ENCODE results near the gene COX19. TPM values are rescaled to one million over a fixed set of nuclear protein-coding genes. Genes with fewer than 3 reads are reported as not detected.

COX19 gene
- polyA plus RNA-seq, 1 donor from 2014 or later, result 16.0 TPM

GRCh38 chr7:999941-1000935 lies 24.9 kb upstream of the COX19 start:
- Histone ChIP-seq H3K4me2 (ENCODE audit: low read length) (no peak overlapping the region), H3K79me2 (replicated peaks; ENCODE audit: insufficient read depth, low read length) (no peaks in the 10 kb centered on the region), H4K20me1 (ENCODE audit: insufficient read depth) (no peaks in the 10 kb centered on the region), H3K4me3 (ENCODE audit: low read length) (no peak overlapping the region), H3K9me2 (ENCODE audit: insufficient read depth, low read length) (no peaks in the 10 kb centered on the region), H3K27me3 (ENCODE audit: insufficient read depth, low read depth, low read length) (no peaks in the 10 kb centered on the region), H2AFZ (ENCODE audit: low read depth, low read length) (no peak overlapping the region), H3K9ac (ENCODE audit: low read length) (no peak overlapping the region), H3K27ac (ENCODE audit: low read length) (no peak overlapping the region), H3F3A (ENCODE audit: insufficient read depth, low read length, poor library complexity, severe bottlenecking) (no peaks in the 10 kb centered on the region), H3K36me3 (ENCODE audit: insufficient read depth, low read length) (no peaks in the 10 kb centered on the region), H3K9me3 (ENCODE audit: low read length) (no peaks in the 10 kb centered on the region)
- no peak for TF ChIP-seq RAD21 (conservative IDR thresholded peaks at IDR 0.05)
- TF ChIP-seq EP300 (conservative IDR thresholded peaks at IDR 0.05; ENCODE audit: poor library complexity, severe bottlenecking), result no peak
- no peak for TF ChIP-seq TAF1 (IDR thresholded peaks at IDR 0.05; ENCODE audit: low read depth)

GRCh38 chr7:999149-999879 lies 24.0 kb upstream of the COX19 start:
- Histone ChIP-seq H4K20me1 (ENCODE audit: insufficient read depth) (no peaks in the 10 kb centered on the region), H3K36me3 (ENCODE audit: insufficient read depth, low read length) (no peaks in the 10 kb centered on the region), H3K9ac (ENCODE audit: low read length) (no peak overlapping the region), H3K79me2 (replicated peaks; ENCODE audit: insufficient read depth, low read length) (no peaks in the 10 kb centered on the region), H3K9me2 (ENCODE audit: insufficient read depth, low read length) (no peaks in the 10 kb centered on the region), H3F3A (ENCODE audit: insufficient read depth, low read length, poor library complexity, severe bottlenecking) (no peaks in the 10 kb centered on the region), H3K27ac (ENCODE audit: low read length) (no peak overlapping the region), H3K4me2 (ENCODE audit: low read length) (no peak overlapping the region), H3K27me3 (ENCODE audit: insufficient read depth, low read depth, low read length) (no peaks in the 10 kb centered on the region), H2AFZ (ENCODE audit: low read depth, low read length) (no peak overlapping the region), H3K9me3 (ENCODE audit: low read length) (no peaks in the 10 kb centered on the region), H3K4me3 (ENCODE audit: low read length) (no peak overlapping the region)
- TF ChIP-seq EZH2 (IDR thresholded peaks at IDR 0.05; ENCODE audit: borderline replicate concordance, insufficient read depth, low read length, poor library complexity, severe bottlenecking) (no peak), MXI1 (conservative IDR thresholded peaks at IDR 0.05; ENCODE audit: poor library complexity, severe bottlenecking) (no peak), CTCF (IDR thresholded peaks at IDR 0.05; ENCODE audit: poor library complexity, severe bottlenecking) (no peak), SMC3 (conservative IDR thresholded peaks at IDR 0.05; ENCODE audit: poor library complexity) (no peak), REST (IDR thresholded peaks at IDR 0.05; ENCODE audit: borderline replicate concordance) (no peak), EP300 (conservative IDR thresholded peaks at IDR 0.05; ENCODE audit: poor library complexity, severe bottlenecking) (no peak), POLR2AphosphoS5 (IDR thresholded peaks at IDR 0.05) (no peak), TAF1 (IDR thresholded peaks at IDR 0.05; ENCODE audit: low read depth) (no peak), RAD21 (conservative IDR thresholded peaks at IDR 0.05) (no peak)

Data from neural cell (in vitro differentiated cells).